Fibroblast of skin of right biceps (primary cell): ENCODE data around the gene LRMDA.
"Not testable (repeated sequence)": the region's sequence is repeated elsewhere in the genome, so short reads cannot be mapped to it uniquely, and the experiment has no call there.

Experiments
- DNase-seq: peaks from one replicate; pipeline ENCODE4 v3.0.0-alpha.2; 2013

LRMDA gene

DNA sequence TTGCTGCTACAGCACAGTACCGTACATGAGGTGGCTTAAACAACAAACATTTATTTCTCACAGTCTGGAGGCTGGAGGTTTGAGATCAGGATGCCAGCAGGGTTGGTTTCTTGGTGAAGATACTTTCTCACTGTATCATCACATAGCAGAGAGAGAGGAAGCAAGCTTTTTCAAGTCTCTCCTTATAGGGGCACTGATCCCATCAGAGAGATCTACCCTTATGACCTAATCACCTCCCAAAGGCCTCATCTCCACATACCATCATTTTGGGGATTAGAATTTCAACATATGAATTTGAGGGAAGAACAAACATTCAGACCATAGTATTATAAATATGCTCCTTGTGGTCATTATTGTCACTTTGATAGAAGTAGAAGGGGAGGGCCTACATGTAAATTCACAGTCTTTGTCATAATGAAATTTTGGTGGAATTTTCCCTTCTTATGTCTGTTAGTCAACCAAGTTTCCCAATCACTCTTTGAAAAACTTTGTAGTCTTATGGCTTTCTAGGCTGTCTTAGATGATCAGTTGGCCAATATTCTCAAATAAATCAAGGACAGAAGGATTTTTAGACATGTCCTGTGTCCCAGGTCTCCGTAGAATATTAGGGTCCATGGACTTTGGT lies 606.2 kb downstream of the LRMDA start:
- peak; percentile 82 for DNase-seq

DNA sequence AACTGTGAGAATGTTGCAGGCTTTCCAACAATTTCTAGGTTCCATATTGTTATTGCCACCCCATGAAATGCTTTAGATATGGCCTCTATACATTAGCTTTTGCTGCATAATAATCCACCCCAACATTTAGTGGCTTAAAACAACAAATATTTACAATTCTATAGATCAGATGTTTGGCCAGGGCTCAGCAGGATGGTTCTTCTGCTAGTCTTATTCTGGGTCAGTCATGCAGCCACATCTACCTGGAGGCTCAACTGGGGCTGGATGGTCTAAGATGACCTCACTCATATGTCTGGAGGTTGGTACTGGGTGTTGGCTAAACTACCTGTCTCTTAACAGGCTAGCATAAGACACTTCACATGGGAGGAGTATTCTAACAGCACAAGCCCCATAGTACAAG lies 607.3 kb downstream of the LRMDA start:
- DNase-seq = no peak

DNA sequence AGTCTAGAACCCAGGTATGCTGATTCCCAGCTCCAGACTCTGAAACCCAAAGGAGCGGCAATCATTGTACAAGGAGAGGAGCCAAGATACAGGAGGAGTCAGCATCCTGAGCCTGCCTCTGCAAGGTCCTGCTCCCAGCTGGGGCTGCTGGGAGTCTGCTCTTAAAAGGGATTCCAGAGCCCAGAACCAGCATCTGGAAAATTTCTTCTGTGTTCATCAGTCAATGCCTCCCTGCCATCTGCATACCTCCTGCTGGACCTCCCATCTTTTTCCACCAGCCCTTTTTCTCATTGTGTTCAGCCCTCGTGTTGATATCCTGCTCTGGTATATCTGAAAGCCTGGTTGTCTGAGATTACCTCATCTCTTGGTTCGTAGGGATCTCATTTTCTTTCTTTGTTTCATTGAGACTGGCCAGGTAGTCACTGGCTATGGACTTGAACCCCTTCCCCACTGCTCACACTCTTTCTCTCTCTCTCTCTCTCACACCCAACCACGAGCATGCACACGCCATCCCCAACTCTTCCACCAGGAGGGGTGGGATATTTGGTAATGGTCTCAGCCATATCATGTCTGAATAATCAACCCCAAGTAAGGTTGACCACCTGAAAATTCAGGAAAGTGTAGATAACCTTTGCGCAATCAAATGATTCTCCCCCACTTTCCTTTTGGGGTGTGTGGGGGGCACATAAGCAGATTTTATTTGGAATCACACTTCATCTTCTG lies 608.8 kb downstream of the LRMDA start:
- no peak for DNase-seq

DNA sequence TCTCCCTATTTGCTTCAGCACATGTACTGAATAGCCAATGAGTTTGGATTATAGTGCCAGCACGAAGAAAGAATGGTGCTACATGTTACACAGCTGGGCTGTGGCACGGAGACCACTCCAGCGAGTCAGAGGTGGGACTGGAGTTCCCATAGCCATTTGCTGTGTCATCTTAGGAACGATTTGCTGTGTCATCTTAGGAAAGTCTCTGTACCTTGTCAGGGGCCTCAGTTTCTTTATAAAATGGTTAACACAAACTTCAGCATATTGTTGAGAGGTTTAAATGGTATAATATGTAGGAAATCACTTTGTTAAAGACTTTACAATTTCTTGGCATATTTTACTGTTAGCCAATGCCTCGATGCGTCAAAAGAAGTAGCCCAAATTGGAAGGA lies 609.4 kb downstream of the LRMDA start:
- DNase-seq = no peak

DNA sequence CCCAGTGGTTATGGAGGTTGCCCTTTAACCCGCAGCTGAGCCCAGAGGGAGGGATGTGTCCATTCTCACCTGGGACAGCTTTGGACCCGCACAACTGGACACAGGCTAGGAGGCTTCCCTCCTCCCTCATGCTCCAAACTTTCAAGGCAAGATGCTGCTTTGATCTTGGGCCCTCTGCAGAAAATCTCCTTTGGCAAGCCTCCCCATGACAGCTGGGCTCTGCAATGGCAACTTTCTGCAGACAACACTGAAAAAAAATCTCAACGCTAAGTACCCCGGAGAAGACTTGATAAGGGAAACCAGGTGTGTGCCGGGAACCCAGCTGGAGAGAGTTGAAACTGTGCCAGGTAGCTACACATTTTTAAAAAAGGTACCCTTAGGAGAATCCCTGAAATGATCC lies 610.1 kb downstream of the LRMDA start:
- no peak for DNase-seq

DNA sequence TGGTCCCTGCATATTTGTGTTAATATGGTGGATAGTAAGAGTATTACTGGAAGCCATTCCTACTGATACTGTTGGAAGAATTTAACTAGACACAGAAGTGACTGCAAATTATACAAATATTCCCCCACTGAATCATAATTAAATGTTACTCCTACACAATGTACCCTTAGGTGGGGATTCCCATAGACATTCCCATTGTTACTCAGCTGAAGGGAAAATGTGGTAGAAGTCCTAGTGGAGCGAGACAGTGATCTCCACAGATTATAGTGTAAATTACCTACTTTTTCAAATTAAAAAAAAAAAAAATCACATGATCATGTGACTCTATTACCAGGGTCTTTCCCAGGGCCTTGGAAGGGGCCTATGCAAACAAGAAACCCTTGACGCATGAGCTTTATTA lies 611.8 kb downstream of the LRMDA start:
- DNase-seq = peak; percentile 20

DNA sequence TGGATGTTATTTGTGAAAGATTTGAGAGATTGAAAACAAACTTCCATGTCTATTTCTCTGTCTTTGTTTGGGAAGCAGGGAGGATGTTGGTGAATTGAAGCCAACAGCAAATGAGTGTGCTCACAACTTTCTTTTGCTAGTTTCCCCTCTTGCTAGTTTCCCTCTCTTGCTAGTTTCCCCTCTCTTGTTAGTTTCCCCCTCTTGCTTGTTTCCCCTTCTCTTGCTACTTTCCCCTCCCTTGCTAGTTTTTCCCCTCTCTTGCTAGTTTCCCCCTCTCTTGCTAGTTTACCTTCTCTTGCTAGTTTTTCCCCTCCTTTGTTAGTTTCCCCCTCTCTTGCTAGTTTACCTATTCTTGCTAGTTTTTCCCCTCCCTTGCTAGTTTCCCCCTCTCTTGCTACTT lies 613.3 kb downstream of the LRMDA start:
- DNase-seq = no peak

DNA sequence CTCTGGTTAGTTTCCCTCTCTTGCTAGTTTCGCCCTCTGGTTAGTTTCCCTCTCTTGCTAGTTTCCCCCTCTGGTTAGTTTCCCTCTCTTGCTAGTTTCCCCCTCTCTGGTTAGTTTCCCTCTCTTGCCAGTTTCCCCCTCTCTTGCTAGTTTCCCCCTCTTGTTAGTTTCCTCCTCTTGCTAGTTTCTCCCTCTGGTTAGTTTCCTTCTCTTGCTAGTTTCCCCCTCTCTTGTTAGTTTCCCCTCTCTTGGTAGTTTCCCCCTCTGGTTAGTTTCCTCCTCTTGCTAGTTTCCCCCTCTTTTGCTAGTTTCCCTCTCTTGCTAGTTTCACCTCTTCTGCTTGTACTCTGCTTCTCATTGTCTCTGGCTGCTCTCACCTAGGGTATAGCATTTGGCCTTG lies 613.8 kb downstream of the LRMDA start:
- DNase-seq = no peak

DNA sequence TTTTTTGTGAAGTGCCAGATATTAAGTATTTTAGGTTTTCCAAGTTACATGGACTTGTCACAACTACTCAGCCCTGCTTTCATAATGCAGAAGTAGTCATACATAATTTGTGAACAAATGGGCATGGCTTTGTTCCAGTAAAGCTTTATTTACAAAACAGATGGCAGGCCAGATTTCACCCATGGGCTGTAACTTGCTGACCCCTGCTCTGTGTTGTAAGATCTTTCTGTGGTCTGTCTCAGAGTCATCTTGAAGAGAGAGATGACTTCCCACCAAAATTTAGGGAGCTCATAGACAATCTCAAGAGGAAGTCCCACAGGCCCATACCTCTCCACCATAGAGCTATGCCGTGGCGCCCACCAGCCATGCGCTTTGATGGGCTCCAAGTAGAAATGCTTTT lies 616.1 kb downstream of the LRMDA start:
- no peak for DNase-seq

DNA sequence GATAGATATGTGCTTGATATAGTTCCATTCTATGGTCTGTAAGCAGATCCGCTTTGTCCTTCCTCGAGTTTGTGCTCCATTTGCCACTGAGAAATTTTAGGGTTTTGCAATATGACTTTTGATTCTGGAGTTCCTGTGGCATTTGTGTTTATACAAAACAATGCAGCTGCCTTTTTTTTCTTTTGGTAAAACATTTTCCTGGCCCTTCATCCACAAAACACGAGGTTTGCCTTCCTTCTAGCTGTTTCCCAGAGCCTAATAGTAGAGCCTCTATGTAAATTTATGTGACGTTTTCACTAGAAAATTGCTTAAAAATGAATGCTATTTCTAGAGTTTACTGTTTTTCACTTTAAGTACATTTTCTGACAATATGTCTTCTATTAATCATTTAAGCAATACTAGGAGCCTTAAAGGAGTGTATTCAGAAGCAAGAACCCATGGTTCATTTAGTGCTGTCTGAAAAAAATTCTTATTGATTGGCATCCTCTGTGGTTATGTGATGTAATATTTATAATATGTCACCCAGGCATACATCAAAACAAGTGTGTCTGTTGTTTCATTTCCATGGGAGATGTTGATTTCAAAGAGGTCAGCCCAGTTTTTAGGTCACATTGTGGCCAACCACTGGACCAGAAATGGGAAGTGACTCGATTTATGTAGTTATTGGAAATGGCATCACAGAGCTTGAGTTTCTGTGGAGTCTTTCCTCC lies 618.3 kb downstream of the LRMDA start:
- peak; percentile 30 for DNase-seq

DNA sequence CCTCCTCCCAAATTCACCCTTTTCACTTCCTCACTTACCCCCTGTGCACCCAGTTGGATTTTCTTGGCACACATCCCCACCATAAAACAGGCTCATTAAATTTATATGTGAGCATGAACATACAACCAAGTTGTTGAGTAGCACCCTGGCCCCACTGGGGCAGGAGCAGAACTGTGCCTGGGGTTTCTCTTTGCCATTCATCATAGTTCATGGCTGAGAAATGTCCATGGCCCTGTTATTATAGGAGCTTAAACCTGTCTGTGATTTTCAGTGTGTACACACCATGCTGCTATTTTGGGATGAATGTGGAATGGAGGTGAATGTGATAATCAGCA lies 618.8 kb downstream of the LRMDA start:
- no peak for DNase-seq

DNA sequence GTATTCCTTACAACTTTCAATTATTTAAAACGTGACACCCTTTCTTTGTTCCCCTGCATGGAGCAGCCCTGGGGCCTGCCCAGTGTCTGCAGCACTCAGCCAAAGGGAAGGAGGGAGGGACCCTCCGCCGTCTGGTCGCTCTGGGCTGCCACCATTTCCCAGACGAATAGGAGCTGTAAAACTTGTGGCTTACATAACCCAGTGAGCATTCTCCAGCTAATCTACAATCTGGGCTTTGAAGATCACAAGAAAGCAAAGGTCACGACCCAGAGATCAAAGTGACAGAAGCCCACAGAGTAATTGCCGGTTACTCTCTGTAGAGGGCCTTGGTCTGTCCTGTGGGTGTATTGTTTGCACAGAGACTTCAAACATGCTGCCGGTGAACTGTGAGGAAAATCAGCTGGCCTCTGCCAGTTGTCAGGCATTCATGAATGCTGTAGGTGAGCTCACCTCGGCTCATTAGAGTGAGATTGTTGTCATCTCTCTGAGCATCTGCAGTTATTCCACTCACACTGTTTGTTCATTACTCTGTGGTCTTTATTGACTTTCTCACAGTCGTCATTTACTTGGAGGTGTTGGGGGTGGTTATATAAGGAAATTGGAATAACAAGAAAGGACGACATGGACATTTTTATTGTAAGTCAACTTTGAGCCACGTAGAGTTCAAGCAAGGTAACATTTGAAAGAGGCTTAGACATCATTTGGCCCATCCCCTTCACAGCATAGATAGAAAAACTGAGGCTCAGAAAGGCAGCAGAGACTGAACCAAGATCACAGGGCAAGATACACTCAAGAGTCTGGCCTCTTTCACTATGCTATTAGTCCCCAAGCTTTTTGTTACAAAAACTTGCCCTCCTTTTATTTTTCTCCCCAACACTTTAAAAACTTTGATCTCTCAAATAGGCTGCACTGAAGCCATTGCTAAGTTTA lies 619.8 kb downstream of the LRMDA start:
- DNase-seq = no peak

DNA sequence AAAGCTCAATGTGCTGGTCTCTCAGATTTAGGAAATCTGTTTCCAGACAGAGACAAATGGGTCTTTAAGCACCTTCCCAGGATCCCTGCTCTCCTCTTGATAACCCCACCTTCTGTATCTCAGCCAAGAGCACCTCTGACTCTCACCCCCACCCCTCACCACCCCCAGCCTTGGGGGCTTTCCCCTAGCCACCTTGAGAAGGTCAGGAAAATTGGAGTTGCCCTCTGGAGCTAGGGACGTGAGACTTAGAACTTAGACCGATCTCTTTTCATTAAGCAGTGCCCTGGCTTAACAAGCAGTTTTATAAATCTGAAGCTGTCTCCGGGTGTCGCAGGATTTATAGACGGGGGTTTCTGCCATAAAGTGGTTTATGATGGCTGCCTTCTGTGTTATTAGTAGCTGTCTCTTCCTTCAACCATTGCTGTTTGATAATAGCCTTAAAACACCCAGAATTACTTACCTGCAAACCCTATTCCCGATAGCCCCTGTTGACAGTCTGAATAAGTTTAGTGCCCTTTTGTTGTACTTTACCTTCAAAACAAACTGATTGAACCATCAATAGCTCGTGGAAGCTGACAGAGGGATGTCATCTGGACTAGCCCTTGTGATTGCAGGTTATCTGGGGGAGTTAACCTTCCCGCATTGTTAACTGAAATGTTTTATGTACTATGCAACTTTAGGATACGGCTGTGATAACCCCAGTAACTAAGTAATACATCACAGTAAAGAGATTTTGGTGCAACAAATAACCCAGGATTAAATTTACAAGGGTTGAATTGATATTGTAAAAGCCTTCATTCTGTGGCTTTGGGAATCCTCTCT lies 621.5 kb downstream of the LRMDA start:
- DNase-seq = no peak

DNA sequence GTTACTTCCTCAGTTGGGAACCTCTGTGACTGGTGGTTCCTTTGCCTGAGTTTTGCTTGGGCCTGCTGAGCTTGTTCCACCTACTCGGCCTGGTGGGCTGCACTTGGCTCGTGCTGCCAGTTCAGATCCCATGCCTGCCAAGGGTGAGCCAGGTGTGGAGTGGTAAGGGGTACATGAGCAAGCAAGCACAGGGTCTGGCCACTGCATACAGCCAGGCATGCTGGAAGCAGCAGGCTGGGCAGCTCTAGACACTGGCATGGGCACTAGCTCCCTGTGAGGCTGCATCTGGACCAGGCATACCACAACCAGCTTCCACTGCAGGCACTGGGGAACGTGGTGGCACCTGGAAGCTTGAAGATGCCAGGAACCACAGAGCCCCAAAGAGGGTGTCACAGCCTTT lies 624.0 kb downstream of the LRMDA start:
- no peak for DNase-seq

DNA sequence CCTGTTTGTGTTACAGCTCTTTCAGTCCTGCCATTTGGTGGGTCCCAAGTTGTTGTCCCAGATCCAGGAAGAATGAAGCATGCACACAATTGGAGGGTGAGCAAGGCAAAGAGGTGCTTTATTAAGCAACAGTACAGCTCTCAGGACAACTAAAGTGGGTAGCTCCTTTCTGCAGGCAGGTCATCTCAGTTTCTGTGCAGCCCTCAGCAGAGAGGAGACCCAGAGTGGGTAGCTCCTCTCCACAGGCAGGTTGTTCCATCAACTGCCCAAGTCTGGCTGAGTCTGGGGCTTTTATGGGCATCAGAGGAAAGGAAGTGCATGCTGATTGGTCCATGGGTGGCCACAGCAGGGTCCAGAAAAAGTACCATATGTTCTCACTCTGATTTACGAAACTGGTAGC lies 624.5 kb downstream of the LRMDA start:
- no peak for DNase-seq

DNA sequence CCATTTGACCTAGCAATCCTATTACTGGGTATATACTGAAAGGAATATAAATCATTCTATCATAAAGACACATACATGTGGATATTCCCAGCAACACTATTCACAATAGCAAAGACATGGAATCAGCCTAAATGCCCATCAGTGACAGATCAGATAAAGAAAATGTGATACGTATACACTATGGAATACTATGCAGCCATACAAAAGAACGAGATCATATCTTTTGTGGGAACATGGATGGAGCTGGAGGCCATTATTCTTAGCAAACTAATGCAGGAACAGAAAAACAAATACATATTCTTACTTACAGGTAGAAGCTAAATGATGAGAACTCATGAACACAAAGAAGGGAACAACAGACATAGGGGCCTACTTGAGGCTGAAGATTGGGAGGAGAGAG lies 629.6 kb downstream of the LRMDA start:
- DNase-seq = not testable (repeated sequence)

DNA sequence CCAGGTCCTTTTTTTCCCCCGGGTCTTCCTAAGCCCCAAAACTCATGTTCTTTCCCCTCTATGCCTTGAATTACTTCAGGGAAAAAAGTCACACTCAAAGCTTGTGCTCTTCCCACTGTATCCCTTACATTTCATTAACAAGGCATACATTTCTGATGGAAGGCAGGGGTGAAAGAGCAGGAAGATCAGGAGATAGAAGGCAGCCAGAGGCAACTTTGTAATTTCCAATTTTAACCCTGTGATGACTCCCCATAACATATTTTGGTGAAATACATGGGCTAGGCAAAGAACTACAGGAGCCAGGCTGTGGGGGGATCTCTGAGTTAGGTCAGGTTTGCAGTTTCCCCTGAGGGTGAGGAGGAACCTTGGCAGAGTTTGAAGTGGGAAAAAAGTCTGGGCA lies 635.0 kb downstream of the LRMDA start:
- DNase-seq = no peak

DNA sequence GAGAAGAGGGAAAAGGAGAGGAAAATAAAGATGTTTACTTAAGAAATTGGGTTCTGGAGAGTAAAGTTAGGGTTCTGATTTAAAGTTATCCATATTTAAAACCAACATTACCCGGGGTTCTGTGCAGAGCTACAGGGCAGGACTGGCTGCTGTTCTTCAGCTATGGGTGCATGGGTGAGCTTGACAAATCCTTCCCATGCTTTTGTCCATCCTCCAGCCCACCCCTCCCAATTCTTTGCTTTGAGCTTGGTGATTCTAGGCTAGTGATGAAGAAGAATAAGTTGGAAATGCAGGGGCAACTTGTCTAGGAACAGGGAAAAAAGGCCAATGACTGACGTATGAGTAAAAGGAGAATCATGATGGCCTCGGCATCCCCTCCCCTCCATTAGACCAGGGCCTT lies 636.0 kb downstream of the LRMDA start:
- DNase-seq = no peak

DNA sequence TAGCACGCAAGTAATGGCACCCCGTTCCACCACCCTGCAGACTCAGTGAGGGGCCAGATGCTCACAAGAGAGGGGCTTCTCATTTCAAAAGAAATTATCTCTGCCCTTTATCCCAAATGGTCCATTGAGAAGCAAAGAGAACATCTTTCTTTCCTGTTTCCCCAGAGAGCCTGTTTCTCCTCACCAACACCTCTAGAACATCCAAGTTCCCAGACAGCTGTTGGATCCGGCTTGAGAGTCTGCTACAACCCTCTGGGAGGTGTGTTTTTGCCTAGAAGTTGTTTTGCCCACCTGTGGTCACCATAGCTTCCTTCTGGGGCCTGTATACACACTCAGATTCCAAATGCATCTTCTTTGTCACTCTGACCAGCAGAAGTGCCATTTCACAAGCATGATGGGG lies 637.4 kb downstream of the LRMDA start:
- no peak for DNase-seq

DNA sequence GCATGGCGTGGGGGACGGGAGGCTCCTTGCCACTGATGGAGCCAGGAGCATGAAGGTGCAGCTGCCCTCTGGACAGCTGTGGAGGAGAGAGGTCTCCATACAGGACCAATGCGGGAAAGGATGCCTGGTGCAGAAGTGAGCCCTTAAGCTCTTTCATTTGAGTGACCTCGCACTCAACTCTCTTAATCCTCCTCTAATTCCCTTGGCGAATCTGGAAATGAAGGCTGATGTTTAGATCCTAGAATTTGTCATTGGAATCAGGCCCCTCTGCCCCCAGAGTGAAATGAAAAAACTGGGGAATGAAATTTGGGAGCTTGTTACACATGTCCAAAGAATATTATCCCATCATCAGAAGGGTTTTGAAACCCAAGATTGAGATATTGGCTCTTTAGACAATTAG lies 639.5 kb downstream of the LRMDA start:
- DNase-seq = no peak

DNA sequence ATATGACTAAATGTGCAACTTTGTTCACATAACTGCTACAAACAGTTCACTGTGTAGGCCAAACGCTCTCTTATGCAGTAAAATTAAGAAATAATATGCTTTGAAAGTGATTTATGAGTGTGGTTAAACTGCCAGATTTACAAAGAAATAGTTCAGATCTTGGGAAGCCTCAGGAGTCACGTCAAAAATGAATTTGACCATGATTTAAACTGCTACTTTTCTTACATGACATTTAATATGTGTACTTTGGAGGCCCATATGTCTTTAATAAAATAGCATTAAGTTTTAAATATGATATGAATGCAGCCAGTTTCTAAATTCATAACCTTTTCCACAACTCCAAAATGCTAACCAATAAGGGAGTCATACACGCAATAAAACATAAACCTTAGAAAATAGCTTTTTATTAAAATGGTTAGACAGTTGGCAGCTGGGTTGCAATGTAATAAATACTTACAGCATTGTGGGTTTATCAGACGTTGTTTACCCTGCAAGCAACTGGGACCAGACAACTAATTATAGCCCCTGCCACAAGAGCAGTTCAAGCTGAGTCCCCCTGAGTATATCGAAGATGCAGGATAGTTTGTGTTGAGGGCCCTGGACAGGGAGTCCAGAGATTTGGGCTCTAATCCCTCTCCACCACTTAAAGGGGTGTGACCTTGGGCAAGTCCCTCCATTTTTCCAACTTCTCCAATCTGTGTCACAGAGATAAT lies 640.4 kb downstream of the LRMDA start:
- peak; percentile 94 for DNase-seq

DNA sequence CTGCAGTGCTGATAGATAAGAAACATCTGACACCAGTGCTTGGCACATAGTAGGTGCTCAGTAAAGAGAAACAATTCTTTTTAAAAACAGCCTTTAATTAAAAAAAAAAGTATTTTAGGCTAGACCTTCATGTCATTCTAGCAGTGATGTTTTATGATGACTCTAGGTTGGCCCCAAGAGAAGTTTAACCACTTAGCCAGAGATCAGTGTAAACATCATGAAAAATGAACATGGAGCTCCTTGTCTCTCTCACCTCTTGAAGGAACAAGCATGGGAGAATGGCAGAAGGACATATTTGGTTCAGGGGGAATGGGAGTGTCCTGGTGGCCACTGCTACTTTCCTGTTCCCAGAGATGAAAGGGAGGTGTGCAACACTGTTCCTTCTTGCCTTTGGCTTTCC lies 641.0 kb downstream of the LRMDA start:
- DNase-seq = no peak
